HG03378 (cell line): Measurements from ENCODE around the gene MAP4K1.

ENCODE experiments used
- ATAC-seq: cut with Tn5 transposase; IDR thresholded peaks from one replicate; pipeline ENCODE4 v1.9.1; 2021; ENCODE audit warnings: mild to moderate bottlenecking, moderate library complexity; ENCODE audit not compliant: unreplicated experiment

Gene MAP4K1

GRCh38 chr19:38549061-38549460 is 68.7 kb downstream of the MAP4K1 start:
- ATAC-seq = no peak

DNA sequence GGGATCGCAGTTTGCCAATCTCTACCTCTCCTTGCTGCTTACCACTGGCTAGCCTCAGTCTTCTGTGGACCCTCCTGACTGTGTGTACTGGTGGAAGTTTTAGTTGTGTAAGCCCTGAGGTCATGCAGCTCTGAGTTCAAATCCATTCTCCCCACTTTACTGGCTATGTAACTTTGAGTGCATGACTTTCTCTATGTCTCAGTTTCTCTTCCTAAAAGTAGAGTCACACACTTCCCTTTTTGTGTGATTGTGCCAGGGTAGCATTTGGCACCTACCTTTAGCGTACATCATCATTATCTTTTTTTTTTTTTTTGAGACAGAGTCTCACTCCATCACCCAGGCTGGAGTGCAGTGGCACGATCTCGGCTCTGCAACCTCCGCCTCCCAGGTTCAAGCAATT is 70.3 kb downstream of the MAP4K1 start:
- no peak for ATAC-seq

DNA sequence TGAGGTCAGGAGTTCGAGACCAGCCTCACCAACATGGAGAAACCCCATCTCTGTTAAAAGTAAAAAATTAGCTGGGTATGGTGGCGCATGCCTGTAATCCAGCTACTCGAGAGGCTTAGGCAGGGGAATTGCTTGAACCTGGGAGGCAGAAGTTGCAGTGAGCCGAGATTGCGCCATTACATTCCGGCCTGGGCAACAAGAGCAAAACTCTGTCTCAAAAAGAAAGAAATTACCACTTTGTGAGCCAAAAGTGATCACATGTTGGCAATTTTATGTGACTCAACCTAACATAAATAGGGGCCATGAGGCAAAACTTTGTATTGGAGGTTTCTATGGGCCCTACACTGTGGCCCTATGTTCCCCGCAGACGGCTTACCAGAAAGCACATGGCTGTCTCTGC is 72.2 kb downstream of the MAP4K1 start:
- no peak for ATAC-seq

- ATAC-seq = no peak
Observed at GRCh38 chr19:38544569-38545315, 73.0 kb downstream of the MAP4K1 start.

GRCh38 chr19:38543807-38544568 is 73.8 kb downstream of the MAP4K1 start:
- ATAC-seq = no peak

DNA sequence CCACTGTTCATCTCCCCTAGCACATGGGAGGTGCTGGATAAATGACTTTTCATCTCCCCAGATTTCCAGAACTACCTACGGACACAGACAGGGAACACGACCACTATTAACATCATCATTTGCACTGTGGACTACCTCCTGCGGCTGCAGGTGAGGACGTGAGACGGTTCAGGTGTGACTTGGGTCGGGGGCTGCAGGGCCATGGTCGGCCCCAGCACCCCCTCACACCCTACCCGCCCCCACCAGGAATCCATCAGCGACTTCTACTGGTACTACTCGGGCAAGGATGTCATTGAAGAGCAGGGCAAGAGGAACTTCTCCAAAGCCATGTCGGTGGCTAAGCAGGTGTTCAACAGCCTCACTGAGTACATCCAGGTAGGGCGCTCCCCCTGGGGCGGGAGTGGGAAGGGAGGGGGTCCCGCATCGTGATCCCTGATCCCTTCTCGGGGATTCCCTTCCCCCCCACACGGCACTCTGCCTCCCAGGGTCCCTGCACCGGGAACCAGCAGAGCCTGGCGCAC is 74.4 kb downstream of the MAP4K1 start:
- no peak for ATAC-seq

GRCh38 chr19:38542040-38542439 is 75.7 kb downstream of the MAP4K1 start:
- ATAC-seq = no peak

DNA sequence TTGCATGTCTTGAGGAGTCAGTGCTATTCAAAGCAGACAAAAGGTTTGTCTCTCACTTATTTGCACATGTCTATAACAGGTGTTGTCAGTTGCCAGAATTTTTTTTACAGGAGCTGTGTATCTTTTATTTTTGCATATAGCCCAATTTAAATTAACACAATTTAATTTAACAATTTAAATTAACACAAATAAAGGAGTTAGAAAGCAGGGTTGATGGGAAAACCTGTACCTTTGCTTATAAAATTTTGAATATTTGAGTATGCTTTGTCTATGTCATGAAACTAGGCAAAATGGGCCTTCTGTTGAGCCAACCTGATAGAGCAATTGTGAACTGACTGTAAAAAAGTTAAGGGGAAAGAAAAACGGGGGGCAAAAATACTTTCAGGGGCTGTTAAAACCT is 78.0 kb downstream of the MAP4K1 start:
- no peak for ATAC-seq

DNA sequence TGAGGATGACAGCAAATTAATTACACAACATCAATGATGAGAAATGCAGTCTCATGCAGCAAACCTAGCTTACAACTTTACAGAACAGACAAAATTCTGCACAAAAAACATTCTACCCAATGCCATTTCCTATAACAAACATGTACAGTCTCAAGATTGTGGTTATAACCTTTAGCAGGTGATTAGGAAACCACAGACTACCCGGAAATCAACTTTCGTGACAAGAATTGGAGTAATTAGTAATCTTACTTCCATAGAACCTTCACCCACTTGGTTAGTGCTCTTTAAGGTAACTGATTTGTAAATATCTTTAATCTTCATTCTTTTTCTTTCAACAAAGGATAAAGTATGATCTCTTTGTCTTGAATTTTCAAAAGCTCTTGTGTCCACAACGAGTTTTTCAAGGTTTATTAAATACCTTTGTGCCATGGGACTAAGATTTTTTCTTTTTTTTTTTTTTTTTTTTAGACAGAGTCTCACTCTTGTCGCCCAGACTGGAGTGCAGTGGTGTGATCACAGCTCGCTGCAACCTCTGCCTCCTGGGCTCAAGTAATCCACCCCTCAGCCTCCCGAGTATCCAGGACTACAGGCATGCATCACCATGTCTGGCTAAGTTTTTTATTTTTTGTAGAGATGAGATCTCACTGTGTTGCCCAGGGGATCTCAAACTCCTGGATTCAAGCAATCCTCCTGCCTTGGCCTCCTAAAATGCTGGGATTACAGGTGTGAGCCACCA is 78.8 kb downstream of the MAP4K1 start:
- ATAC-seq = no peak

- ATAC-seq = no peak
Observed at GRCh38 chr19:38538386-38538785, 79.4 kb downstream of the MAP4K1 start.
